ENCODE data around the gene NPLOC4.
A peak's percentile ranks its signal among the peaks of the same experiment; 100 is the strongest.

The NPLOC4 gene

GRCh38 chr17:81520021-81520901, 116.7 kb downstream of the NPLOC4 start:
- POLR2A ChIA-PET (ENCODE audit: low non-redundant PET): no interaction called here
- DNase-seq (ENCODE audit: low spot score): no peak
- CTCF ChIA-PET: interaction anchor here (0.6 to 1.6 kb wide), 3 partner anchors 18 to 36 kb away, joined by 3 to 9 read pairs (median 4); no protein-coding TSS in a partner anchor
- TF ChIP-seq CTCF (conservative IDR thresholded peaks at IDR 0.05; ENCODE audit: low read depth): no peak
- H3K27ac ChIP-seq: no peak overlapping the region

GRCh38 chr17:81519284-81520020, 117.5 kb downstream of the NPLOC4 start:
- DNase-seq (ENCODE audit: low spot score): peak; percentile 49
- H3K27ac ChIP-seq: peak overlapping the region; percentile 99
- peak; percentile 77 for TF ChIP-seq CTCF (conservative IDR thresholded peaks at IDR 0.05; ENCODE audit: low read depth)
- ChIA-PET CTCF (interaction anchor here (0.6 to 1.6 kb wide), 9 partner anchors 10 to 320 kb away, joined by 3 to 9 read pairs (median 4); partner anchors contain the start of gene FAAP100), POLR2A (ENCODE audit: low non-redundant PET) (interaction anchor here (0.5 to 1.3 kb wide), 2 partner anchors 32 to 82 kb away, joined by 3 read pairs; no protein-coding TSS in a partner anchor)

GRCh38 chr17:81518785-81519283, 118.1 kb downstream of the NPLOC4 start:
- peak overlapping the region; percentile 99 for H3K27ac ChIP-seq
- POLR2A ChIA-PET (ENCODE audit: low non-redundant PET): interaction anchor here (0.5 to 1.3 kb wide), 2 partner anchors 33 to 82 kb away, joined by 3 read pairs; no protein-coding TSS in a partner anchor
- TF ChIP-seq CTCF (conservative IDR thresholded peaks at IDR 0.05; ENCODE audit: low read depth): no peak
- DNase-seq (ENCODE audit: low spot score): peak; percentile 51
- CTCF ChIA-PET: interaction anchor here (0.6 to 1.6 kb wide), 7 partner anchors 10 to 89 kb away, joined by 3 to 9 read pairs (median 4); partner anchors contain the start of gene FAAP100

- DNase-seq (ENCODE audit: low spot score): no peak
Measured at GRCh38 chr17:81518113-81518784, 118.7 kb downstream of the NPLOC4 start.

GRCh38 chr17:81517339-81518112, 119.4 kb downstream of the NPLOC4 start:
- TF ChIP-seq CTCF (conservative IDR thresholded peaks at IDR 0.05; ENCODE audit: low read depth): no peak
- ChIA-PET CTCF (no interaction called here), POLR2A (ENCODE audit: low non-redundant PET) (no interaction called here)
- DNase-seq (ENCODE audit: low spot score): no peak
- H3K27ac ChIP-seq: peak overlapping the region; percentile 99

More at GRCh38 chr17:81518113-81518784, 118.7 kb downstream of the NPLOC4 start:
- ChIA-PET POLR2A (ENCODE audit: low non-redundant PET) (interaction anchor here (1.3 kb wide), 1 partner anchor 33 kb away, joined by 3 read pairs; no protein-coding TSS in a partner anchor), CTCF (interaction anchor here (0.6 to 1.2 kb wide), 4 partner anchors 11 to 83 kb away, joined by 3 to 6 read pairs (median 4); partner anchors contain the start of gene FAAP100)
- no peak for TF ChIP-seq CTCF (conservative IDR thresholded peaks at IDR 0.05; ENCODE audit: low read depth)
- peak overlapping the region; percentile 99 for H3K27ac ChIP-seq
